ENCODE measurements around the gene RPS21.

DNA sequence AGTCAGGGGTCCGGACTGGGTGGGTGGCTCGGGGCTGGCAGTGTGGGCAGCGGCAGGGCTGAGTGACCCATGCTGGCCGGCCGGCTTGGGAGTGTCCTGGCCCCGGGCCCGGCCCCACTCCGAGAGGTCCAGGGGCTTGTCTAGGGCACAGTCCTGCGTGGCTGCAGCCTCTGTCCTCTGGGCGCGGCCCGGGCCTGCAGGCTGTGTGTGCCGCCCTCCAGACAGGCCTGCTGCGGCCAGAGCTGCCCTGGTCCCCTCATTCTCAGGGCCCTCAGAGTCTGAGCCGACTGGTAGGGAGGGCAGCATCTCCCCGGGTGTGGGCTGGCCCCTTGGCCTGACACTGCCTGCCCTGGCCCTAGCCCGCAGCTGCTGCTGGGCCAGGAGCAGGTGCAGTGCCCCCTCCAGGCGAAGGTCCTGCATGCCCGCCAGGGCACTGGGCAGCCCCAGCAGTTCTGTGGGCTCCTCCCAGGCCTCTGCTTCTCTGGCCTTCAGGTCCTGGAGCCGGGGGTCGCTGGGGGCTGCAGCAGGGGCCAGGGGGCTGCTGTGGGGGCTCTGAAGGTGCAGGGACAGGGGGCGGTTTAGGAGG is 27.1 kb downstream of the RPS21 start:
- TF ChIP-seq, protein P1, sequence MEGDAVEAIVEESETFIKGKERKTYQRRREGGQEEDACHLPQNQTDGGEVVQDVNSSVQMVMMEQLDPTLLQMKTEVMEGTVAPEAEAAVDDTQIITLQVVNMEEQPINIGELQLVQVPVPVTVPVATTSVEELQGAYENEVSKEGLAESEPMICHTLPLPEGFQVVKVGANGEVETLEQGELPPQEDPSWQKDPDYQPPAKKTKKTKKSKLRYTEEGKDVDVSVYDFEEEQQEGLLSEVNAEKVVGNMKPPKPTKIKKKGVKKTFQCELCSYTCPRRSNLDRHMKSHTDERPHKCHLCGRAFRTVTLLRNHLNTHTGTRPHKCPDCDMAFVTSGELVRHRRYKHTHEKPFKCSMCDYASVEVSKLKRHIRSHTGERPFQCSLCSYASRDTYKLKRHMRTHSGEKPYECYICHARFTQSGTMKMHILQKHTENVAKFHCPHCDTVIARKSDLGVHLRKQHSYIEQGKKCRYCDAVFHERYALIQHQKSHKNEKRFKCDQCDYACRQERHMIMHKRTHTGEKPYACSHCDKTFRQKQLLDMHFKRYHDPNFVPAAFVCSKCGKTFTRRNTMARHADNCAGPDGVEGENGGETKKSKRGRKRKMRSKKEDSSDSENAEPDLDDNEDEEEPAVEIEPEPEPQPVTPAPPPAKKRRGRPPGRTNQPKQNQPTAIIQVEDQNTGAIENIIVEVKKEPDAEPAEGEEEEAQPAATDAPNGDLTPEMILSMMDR (IDR thresholded peaks at IDR 0.05) = no peak
- TF ChIP-seq POLR2A (IDR thresholded peaks at IDR 0.05) = no peak
